ENCODE data around the gene ZNF775.
A peak's percentile ranks its signal among the peaks of the same experiment; 100 is the strongest.

Gene ZNF775

GRCh38 chr7:150378853-150379440 is at the start of gene ZNF775:
ZNF775 (plus strand) TSS chr7:150379330; CDS start chr7:150388471, 9,141 bp downstream.
- DNase-seq (ENCODE audit: low read depth in 2 of 2): peak; percentile 80 to 85

DNA sequence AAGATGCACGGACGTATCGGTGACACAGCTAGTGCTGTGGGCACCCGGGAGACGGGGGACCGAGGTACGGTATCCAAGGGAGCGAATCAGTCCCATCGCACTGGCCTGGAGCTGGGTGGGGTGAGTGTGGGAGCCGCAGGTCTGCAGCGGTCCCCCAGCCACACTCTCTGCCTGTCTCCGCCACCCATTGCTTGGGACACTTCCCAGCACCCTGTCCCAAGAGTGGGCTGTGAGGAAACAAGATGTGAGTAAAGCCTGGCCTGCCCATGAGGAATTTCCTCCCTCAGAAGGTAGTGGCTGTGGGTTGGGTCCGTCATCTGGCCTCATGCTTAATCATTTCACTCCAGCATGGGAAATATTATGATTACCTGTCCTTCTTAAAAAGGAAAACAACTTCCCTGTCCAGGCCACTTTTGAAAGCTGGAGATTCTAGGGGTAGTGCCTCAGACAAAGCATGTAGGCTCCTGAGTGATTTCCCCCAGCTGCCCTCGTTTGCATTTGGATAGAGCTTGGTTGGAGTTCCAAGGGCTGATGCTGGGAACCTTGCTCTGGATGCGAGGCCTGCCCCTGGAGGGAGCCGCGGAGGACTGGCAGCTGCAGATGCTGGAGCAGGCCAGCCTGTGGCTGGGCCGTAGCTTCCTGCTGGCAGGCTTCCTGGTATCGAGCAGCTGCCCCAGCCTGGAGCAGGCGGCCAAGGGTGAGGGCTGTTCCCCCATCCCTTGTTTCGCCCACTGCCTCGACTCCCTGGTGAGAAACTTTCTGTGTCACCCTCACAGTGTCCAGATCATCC is 49.6 kb upstream of the ZNF775 start:
- DNase-seq (ENCODE audit: low read depth in 2 of 2): no peak

GRCh38 chr7:150330211-150330885 is 48.8 kb upstream of the ZNF775 start:
- DNase-seq (ENCODE audit: low read depth in 2 of 2): no peak

DNA sequence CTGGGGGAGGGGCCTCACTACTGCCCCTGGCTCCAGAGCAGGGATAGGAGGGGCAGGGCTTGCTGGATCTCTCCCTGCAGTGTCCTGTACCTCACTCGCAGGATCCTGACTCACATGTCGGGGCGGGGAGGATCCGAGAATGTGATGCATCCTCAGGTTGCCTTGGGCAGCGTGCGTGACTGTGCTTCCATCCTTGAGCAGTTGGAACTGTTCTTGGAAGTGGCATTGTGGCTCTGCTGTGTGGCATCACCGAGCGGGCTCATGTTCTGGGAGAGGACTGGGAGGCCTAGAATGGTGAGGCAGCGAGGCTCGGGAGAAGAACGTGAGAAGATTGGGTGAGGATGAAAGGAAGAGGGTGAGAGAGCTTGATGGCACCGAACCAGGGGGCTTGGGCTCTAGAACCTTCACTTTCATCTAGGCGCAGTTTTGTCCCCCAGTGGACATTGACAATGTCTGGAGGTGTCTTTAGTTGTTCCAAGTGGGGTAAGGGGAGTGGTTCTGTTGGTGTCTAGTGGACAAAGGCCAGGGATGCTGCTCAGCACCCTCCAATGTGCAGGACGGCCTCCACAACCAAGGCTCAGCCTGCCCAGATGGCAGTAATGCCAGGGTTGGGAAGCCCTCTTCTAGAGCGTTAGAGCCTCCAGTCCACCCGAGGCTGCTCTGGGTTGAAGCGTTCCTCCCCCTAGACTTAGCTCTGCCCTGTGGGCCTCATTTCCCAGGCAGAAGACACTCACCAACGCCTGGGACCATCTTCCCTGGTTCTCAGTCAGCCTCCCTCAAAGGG is 46.1 kb upstream of the ZNF775 start:
- DNase-seq (ENCODE audit: low read depth in 2 of 2): no peak

- DNase-seq (ENCODE audit: low read depth in 2 of 2): no peak
Observed at GRCh38 chr7:150333659-150334058, 45.5 kb upstream of the ZNF775 start.

- DNase-seq (ENCODE audit: low read depth in 2 of 2): no peak
Observed at GRCh38 chr7:150334108-150334507, 45.0 kb upstream of the ZNF775 start.

DNA sequence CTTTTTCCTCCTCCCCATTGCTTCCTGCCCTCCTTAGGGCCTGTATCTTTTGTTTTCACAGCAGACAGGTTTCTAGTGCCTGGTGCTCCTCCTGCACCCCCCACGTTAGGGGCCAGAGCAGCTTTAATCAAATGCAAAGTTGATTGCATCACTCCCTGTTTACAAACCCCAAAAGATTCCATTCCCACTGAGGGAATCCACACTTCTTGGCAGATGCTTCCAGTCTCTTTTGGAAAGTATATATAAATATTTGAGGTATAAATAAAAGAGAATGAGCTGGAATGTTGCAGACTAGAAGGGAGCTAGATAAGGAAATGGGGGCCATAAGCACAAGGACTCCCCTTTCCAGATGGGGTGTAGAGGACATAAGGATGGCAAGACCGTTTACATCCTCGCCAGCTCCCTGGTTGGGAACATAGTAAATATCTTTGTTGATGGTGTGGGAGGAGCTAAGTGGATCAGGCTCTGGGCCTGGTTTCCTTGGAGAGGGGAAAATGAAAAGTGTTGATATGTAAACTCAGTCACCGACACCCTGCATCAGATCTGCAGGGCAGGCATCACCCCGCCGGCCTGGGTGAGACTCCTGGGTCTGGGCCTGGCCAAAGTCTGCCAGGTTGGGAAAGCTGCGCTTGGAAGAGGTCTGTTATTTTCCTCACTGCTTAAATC is 43.9 kb upstream of the ZNF775 start:
- no peak for DNase-seq (ENCODE audit: low read depth in 2 of 2)

GRCh38 chr7:150335774-150336112 is 43.4 kb upstream of the ZNF775 start:
- DNase-seq (ENCODE audit: low read depth in 2 of 2): no peak

GRCh38 chr7:150336746-150337145 is 42.4 kb upstream of the ZNF775 start:
- no peak for DNase-seq (ENCODE audit: low read depth in 2 of 2)

- no peak for DNase-seq (ENCODE audit: low read depth in 2 of 2)
Observed at GRCh38 chr7:150337179-150337578, 42.0 kb upstream of the ZNF775 start.

DNA sequence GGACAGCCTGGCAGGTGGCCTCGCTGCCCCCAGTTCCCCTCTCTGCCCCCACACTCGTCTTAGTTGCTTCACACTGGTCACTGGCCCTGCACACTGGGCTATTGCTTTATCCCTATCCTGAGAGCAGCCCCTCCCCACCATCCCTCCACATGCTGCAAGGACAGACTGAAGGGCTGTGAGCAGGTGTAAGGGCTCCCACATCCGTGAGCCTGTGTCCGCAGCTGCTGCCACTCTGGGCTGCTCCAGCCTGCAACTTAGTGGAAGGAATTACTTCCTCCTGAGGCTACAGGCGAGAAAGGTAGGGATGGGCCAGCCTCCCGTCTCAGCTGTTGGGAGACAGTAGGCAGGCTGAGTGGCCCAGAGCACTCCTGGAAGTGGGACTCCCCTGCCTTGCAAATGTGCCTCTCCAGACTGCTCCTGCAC is 41.5 kb upstream of the ZNF775 start:
- DNase-seq (ENCODE audit: low read depth in 2 of 2): no peak

- DNase-seq (ENCODE audit: low read depth in 2 of 2): no peak
Observed at GRCh38 chr7:150338166-150338829, 40.8 kb upstream of the ZNF775 start.

DNA sequence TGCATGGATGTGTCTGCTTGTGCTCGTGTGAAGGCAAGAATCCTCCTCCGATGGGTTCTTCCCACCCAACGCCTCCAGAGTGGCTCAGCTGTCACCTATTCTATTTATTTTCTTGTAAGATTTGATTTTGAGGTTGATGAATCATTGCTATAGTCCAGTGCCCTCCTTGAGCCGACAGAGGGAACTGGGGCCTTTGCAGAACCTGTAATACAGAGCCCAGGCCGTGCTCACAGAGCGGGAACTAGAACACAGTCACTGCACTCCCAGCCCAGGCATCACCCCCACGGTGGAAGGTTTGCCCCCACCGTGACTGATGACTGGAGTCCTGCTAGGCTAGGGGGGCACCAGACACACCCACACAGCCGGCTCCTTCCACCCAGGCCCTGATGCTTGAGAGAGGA is 39.7 kb upstream of the ZNF775 start:
- no peak for DNase-seq (ENCODE audit: low read depth in 2 of 2)

GRCh38 chr7:150340024-150340749 is 38.9 kb upstream of the ZNF775 start:
- DNase-seq (ENCODE audit: low read depth in 2 of 2): no peak

DNA sequence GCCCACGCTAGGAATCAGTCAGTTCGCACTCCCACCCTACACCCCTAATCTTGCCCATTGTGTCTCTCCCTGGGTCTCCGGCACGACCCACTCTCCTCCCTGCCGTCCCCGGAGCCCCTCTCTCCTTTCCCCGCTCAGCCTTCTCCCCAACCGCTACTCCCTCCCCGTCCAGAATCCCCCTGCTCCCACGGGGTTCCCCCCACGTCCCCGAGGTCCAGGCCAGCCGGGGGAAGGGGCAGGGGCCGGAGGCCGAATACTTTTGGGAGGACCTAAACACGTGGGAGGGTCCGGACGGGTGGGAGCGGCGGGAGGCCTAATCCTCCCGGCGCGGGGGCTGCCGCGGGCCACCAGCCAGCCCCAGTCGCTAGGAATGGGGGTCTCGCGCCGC is 38.3 kb upstream of the ZNF775 start:
- no peak for DNase-seq (ENCODE audit: low read depth in 2 of 2)

GRCh38 chr7:150341263-150342120 is 37.6 kb upstream of the ZNF775 start, which contains the start of gene RARRES2:
RARRES2 (minus strand) TSS chr7:150341629; CDS start chr7:150340609, 1,020 bp downstream.
- no peak for DNase-seq (ENCODE audit: low read depth in 2 of 2)

- no peak for DNase-seq (ENCODE audit: low read depth in 2 of 2)
Observed at GRCh38 chr7:150342121-150342408, 37.1 kb upstream of the ZNF775 start.

DNA sequence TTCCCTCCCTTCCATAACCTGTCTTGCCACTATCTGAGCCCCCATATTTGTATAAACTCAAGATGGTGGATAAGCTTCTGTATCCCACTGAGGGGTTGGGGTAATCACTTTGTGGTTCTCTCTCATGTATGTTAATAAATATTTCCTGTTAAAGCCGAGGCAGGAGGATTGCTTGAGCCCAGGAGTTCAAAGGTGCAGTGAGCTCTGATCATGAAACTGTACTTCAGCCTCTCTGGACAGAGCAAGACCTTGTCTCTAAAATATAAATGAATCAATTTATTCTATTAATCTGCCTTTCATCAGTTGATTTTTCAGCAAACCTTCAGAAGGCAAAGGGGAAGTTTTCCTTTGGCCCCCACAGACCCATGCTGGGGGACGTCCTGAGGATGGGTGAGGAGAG is 35.9 kb upstream of the ZNF775 start:
- no peak for DNase-seq (ENCODE audit: low read depth in 2 of 2)

DNA sequence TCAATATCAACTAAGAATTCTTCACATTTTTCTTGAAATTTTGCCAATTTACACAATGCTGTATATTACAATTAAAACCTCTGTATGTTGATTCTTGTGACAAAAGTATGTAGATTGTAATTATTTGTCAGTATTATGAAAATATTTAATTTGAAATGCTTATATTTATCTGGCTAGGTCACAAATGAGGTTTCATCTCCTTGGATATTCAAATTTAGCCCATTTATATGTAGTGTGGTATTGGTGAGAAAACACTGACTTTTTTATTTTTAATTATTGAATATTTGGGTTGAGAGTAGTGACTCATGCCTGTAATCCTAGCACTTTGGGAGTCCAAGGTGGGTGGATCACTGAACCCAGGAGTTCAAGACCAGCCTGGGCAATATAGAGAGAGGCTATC is 34.8 kb upstream of the ZNF775 start:
- DNase-seq (ENCODE audit: low read depth in 2 of 2): no peak

GRCh38 chr7:150345012-150345411 is 34.1 kb upstream of the ZNF775 start:
- DNase-seq (ENCODE audit: low read depth in 2 of 2): no peak
